IMR-90 (cell line): ENCODE results near the gene LDHAL6A. TPM values are rescaled to one million over a fixed set of nuclear protein-coding genes. Genes with fewer than 3 reads are reported as not detected.

ENCODE experiments used
- ATAC-seq: fragments of 200-7000 bp; cut with Tn5 transposase; 2 replicates; pipeline ENCODE4 v1.9.1; 2020; ENCODE audit warnings: low read depth, mild to moderate bottlenecking, moderate library complexity
- BruUV-seq: library from RNA; stranded (reverse); fragments of 400-500 nt; replicated peaks from 2 replicates; lab custom pipeline; 2021; lab: Mats Ljungman, UMichigan
- CTCF ChIA-PET: fragments of 300-600 bp; formaldehyde crosslinking; extraction: SDS; loops from one replicate; lab custom pipeline; 2021; ENCODE audit warnings: antibody characterized with exemption; lab: Yijun Ruan, JAX
- POLR2A ChIA-PET: fragments of 300-600 bp; sonication (Branson Sonifier 250); formaldehyde crosslinking; loops from one replicate; lab custom pipeline; 2022; ENCODE audit warnings: antibody characterized with exemption; ENCODE audit not compliant: unreplicated experiment; lab: Charles Lee
- DNase-seq: peaks from one replicate; pipeline ENCODE4 v3.0.0; 2013
- H2AFZ ChIP-seq: replicated peaks from 2 replicates; pipeline ENCODE3; 2013; ENCODE audit warnings: low read length, mild to moderate bottlenecking; ENCODE audit not compliant: poor library complexity
- H2AK5ac ChIP-seq: 2 replicates; pipeline ENCODE4 v1.6.1; 2013; ENCODE audit warnings: low read depth, low read length, inconsistent platforms
- H2AK9ac ChIP-seq: replicated peaks from 2 replicates; pipeline ENCODE3; 2013; ENCODE audit warnings: mild to moderate bottlenecking, low read depth, low read length, moderate library complexity; ENCODE audit not compliant: poor library complexity
- H2BK120ac ChIP-seq: 2 replicates; pipeline ENCODE4 v1.6.1; 2013; ENCODE audit warnings: low read depth, low read length, inconsistent platforms
- H2BK15ac ChIP-seq: 3 replicates; pipeline ENCODE4 v1.6.1; 2013; ENCODE audit warnings: low read depth, low read length, inconsistent platforms
- H2BK20ac ChIP-seq: 2 replicates; pipeline ENCODE4 v1.6.1; 2013; ENCODE audit warnings: low read depth, mild to moderate bottlenecking, inconsistent platforms, low read length, moderate library complexity
- H2BK5ac ChIP-seq: 2 replicates; pipeline ENCODE4 v1.6.1; 2013; ENCODE audit warnings: mild to moderate bottlenecking, low read depth, low read length, inconsistent platforms; ENCODE audit not compliant: poor library complexity, severe bottlenecking
- H3K14ac ChIP-seq: replicated peaks from 2 replicates; pipeline ENCODE4 v1.6.1; 2013; ENCODE audit warnings: low read depth, low read length, inconsistent platforms
- H3K18ac ChIP-seq: 2 replicates; pipeline ENCODE4 v1.6.1; 2013; ENCODE audit warnings: low read depth, low read length, control low read depth
- H3K23ac ChIP-seq: 2 replicates; pipeline ENCODE4 v1.6.1; 2013; ENCODE audit warnings: low read depth, low read length, inconsistent platforms
- H3K27ac ChIP-seq: 2 replicates; pipeline ENCODE4 v1.5.1; 2013; ENCODE audit warnings: mild to moderate bottlenecking, control low read depth, low read length; ENCODE audit not compliant: insufficient read depth
- H3K27me3 ChIP-seq: 2 replicates; pipeline ENCODE4 v1.6.1; 2013; ENCODE audit warnings: low read length; ENCODE audit not compliant: control insufficient read depth, insufficient read depth
- H3K36me3 ChIP-seq: 2 replicates; pipeline ENCODE4 v1.6.1; 2013; ENCODE audit warnings: low read length, mixed read lengths; ENCODE audit not compliant: control insufficient read depth, insufficient read depth
- H3K4ac ChIP-seq: 2 replicates; pipeline ENCODE4 v1.6.1; 2013; ENCODE audit warnings: low read depth, low read length, inconsistent platforms
- H3K4me1 ChIP-seq: 2 replicates; pipeline ENCODE4 v1.6.1; 2013; ENCODE audit warnings: low read length, mixed read lengths; ENCODE audit not compliant: control insufficient read depth, insufficient read depth
- H3K4me2 ChIP-seq: 2 replicates; pipeline ENCODE4 v1.6.1; 2013; ENCODE audit warnings: low read depth, mild to moderate bottlenecking, control low read depth, low read length, moderate library complexity
- H3K4me3 ChIP-seq: 2 replicates; pipeline ENCODE4 v1.5.1; 2013; ENCODE audit warnings: low read depth, mild to moderate bottlenecking, control low read depth, low read length, moderate library complexity; ENCODE audit not compliant: insufficient read depth
- H3K56ac ChIP-seq: 2 replicates; pipeline ENCODE4 v1.6.1; 2013; ENCODE audit warnings: low read length, inconsistent platforms; ENCODE audit not compliant: insufficient read depth; ENCODE audit errors: extremely low read depth
- H3K79me1 ChIP-seq, 2 experiments: 2 replicates each; pipeline ENCODE4 v1.6.1; 2013; ENCODE audit warnings: low read length in 2 of 2, inconsistent platforms in 1 of 2, low read depth in 1 of 2
- H3K9ac ChIP-seq: 2 replicates; pipeline ENCODE4 v1.6.1; 2013; ENCODE audit warnings: low read depth, low read length, control low read depth
- H3K9me1 ChIP-seq: 2 replicates; pipeline ENCODE4 v1.6.1; 2013; ENCODE audit warnings: low read length, inconsistent platforms; ENCODE audit not compliant: insufficient read depth
- H3K9me3 ChIP-seq: 2 replicates; pipeline ENCODE4 v1.6.1; 2013; ENCODE audit warnings: low read length; ENCODE audit not compliant: control insufficient read depth, insufficient read depth
- H4K20me1 ChIP-seq: 2 replicates; pipeline ENCODE4 v1.6.1; 2013; ENCODE audit warnings: low read length, inconsistent platforms; ENCODE audit not compliant: insufficient read depth
- H4K5ac ChIP-seq: 2 replicates; pipeline ENCODE4 v1.6.1; 2013; ENCODE audit warnings: mild to moderate bottlenecking, low read depth, low read length, control low read depth
- H4K8ac ChIP-seq, 2 experiments: 2 replicates each; pipeline ENCODE4 v1.6.1; 2013; ENCODE audit warnings: low read depth in 2 of 2, low read length in 2 of 2, control low read depth in 1 of 2, inconsistent platforms in 1 of 2
- H4K91ac ChIP-seq: 2 replicates; pipeline ENCODE4 v1.6.1; 2013; ENCODE audit warnings: low read depth, low read length, inconsistent platforms; ENCODE audit not compliant: insufficient read depth
- CEBPB ChIP-seq: IDR thresholded peaks from 2 replicates; pipeline ENCODE4 v1.6.1; 2012; ENCODE audit warnings: low read depth, low read length, improper control_type of control experiment
- FOS ChIP-seq: fragments of 150-350 bp; IDR thresholded peaks from 2 replicates; pipeline ENCODE4 v1.6.1; 2016; ENCODE audit warnings: low read depth, low read length
- dilution Hi-C: fragments of 300-500 bp; cut with HindIII; formaldehyde crosslinking; loops from one replicate; pipeline ENCODE4 v1.14.3; 2018; ENCODE audit warnings: low sequenced_read_pairs; ENCODE audit not compliant: unreplicated experiment
- in situ Hi-C: fragments of 300-500 bp; cut with MboI; formaldehyde crosslinking; loops from 3 replicates; pipeline ENCODE4 v1.14.3; 2019; ENCODE audit warnings: low sequenced_read_pairs, inconsistent platforms, mixed read lengths
- intact Hi-C: fragments of 100-400 bp; cut with micrococcal nuclease; formaldehyde crosslinking; loops from 2 replicates; pipeline ENCODE4 v1.10.0; 2022
- polyA plus RNA-seq, 3 experiments: library from polyadenylated mRNA; depleted of rRNA; stranded (reverse); fragments of >200 nt; gene quantifications; 2 replicates each; pipeline ENCODE4 v1.2.3, GENCODE V29; 2012; ENCODE audit warnings: low replicate concordance in 1 of 3
- total RNA-seq: library from RNA; depleted of rRNA; stranded (reverse); fragments of >200 nt; gene quantifications from 2 replicates; pipeline ENCODE4 v1.2.3, GENCODE V29; 2012

Gene LDHAL6A
- total and polyA plus RNA-seq, 2 of the 4 experiments (the other 2 are of a cell fraction) = not detected

DNA sequence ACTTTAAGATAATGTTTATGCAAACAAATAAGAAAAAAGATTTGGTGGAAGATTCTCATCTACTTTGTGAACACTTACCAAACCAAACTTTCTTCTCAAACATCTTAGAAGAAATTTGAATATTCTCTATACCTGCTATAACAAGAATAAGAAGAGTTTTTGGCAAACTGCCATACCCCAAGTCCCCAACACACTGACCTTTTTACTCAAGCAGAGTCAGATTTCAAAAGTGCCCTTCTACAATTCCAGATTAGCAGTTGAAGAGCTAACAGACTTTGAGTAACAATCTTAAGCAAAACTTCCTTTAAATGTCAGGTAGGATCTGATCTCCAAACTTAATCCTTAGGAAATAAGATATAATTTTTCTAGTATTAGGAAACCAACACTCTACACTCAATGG is 37.2 kb downstream of the LDHAL6A start:
- DNase-seq (no peak), ATAC-seq (no peak)
- no peak overlapping the region for H3K9ac ChIP-seq
- no peaks in the 10 kb centered on the region; the same call in 1 of the 2 replicates for H3K9me1 ChIP-seq
- H3K36me3 ChIP-seq = peaks cover 21% of the 10 kb centered on the region
- no peak overlapping the region for H2BK120ac ChIP-seq
- H4K8ac ChIP-seq = no peak overlapping the region
- no peak overlapping the region for H3K23ac ChIP-seq
- no peak overlapping the region for H2BK20ac ChIP-seq
- in situ Hi-C loops (no loop called here), dilution Hi-C loops (no loop called here), intact Hi-C loops (no loop called here)
- no peak overlapping the region for H2AK9ac ChIP-seq
- peaks cover 2% of the 10 kb centered on the region; the same call in 1 of the 2 replicates for H3K4me1 ChIP-seq
- no peaks in the 10 kb centered on the region for H3K9me3 ChIP-seq
- H4K91ac ChIP-seq = no peak overlapping the region
- H4K5ac ChIP-seq = no peak overlapping the region
- no peaks in the 10 kb centered on the region for H3K27me3 ChIP-seq
- no peak overlapping the region for H3K18ac ChIP-seq
- no TSS peak for BruUV-seq
- H3K14ac ChIP-seq = no peak overlapping the region
- H2BK5ac ChIP-seq = no peak overlapping the region
- ChIA-PET CTCF (no interaction called here), POLR2A (no interaction called here)
- TF ChIP-seq FOS (no peak), CEBPB (no peak)
- H2AK5ac ChIP-seq = no peak overlapping the region
- no peak overlapping the region for H2AFZ ChIP-seq
- no peak overlapping the region for H3K4me3 ChIP-seq
- no peak overlapping the region for H3K4ac ChIP-seq
- no peak overlapping the region for H3K27ac ChIP-seq
- H3K4me2 ChIP-seq = no peak overlapping the region
- peaks cover 9% of the 10 kb centered on the region in 2 experiments for H3K79me1 ChIP-seq
- no peaks in the 10 kb centered on the region; the same call in 1 of the 2 replicates for H4K20me1 ChIP-seq
- no peak overlapping the region for H2BK15ac ChIP-seq
- no peak overlapping the region for H3K56ac ChIP-seq
